OCI-LY3 (cell line): ENCODE results near the gene KIAA1671.

ENCODE experiments used
- H2AFZ ChIP-seq: fragments of 200-600, 300-600 bp; shearing (Covaris generic); 2 replicates; pipeline ENCODE4 v1.6.0; 2014; ENCODE audit warnings: antibody characterized with exemption, low read depth, low read length
- H3K27ac ChIP-seq: fragments of 200-600, 300-600 bp; sonication (generic); 2 replicates; pipeline ENCODE4 v1.5.1; 2014; ENCODE audit warnings: mild to moderate bottlenecking, low read length, moderate library complexity, mixed read lengths
- H3K27me3 ChIP-seq: fragments of 200-600, 300-600 bp; sonication (generic); 2 replicates; pipeline ENCODE4 v1.6.1; 2014; ENCODE audit warnings: low read depth, low read length, mixed read lengths
- H3K36me3 ChIP-seq: fragments of 200-600, 300-600 bp; sonication (generic); replicated peaks from 2 replicates; pipeline ENCODE3; 2014; ENCODE audit warnings: low read depth, low read length, mixed read lengths
- H3K4me1 ChIP-seq: fragments of 300-600, 200-600 bp; sonication (generic); 2 replicates; pipeline ENCODE4 v1.6.1; 2014; ENCODE audit warnings: low read length, mixed read lengths
- H3K4me2 ChIP-seq: fragments of 200-600, 300-600 bp; sonication (generic); 2 replicates; pipeline ENCODE4 v1.6.1; 2014; ENCODE audit warnings: low read length, mixed read lengths
- H3K4me3 ChIP-seq: fragments of 300-600, 200-600 bp; sonication (generic); 2 replicates; pipeline ENCODE4 v1.5.1; 2014; ENCODE audit warnings: antibody characterized with exemption, mild to moderate bottlenecking, low read length, moderate library complexity
- H3K79me2 ChIP-seq: fragments of 300-600, 200-600 bp; shearing (Covaris generic); 2 replicates; pipeline ENCODE4 v1.6.1; 2014; ENCODE audit warnings: mild to moderate bottlenecking, low read length, mixed read lengths
- H3K9ac ChIP-seq: fragments of 300-600, 200-600 bp; shearing (Covaris generic); 2 replicates; pipeline ENCODE4 v1.6.0; 2014; ENCODE audit warnings: mild to moderate bottlenecking, low read length, moderate library complexity
- H3K9me3 ChIP-seq: fragments of 200-600, 300-600 bp; shearing (Covaris generic); 2 replicates; pipeline ENCODE4 v1.6.1; 2014; ENCODE audit warnings: low read length, mixed read lengths; ENCODE audit not compliant: insufficient read depth
- H4K20me1 ChIP-seq: fragments of 200-600, 300-600 bp; sonication (generic); 2 replicates; pipeline ENCODE4 v1.6.1; 2016; ENCODE audit warnings: low read length, mixed read lengths; ENCODE audit not compliant: insufficient read depth
- EZH2phosphoT487 ChIP-seq: fragments of 200-600 bp; shearing (Covaris generic); IDR thresholded peaks from 2 replicates; pipeline ENCODE4 v1.6.1; 2018; ENCODE audit warnings: antibody characterized with exemption, mixed run types, low read depth
- TF ChIP-seq, protein P1 (sequence below): fragments of 200-600, 300-600 bp; sonication (generic); IDR thresholded peaks from 2 replicates; pipeline ENCODE4 v1.5.1; 2014; ENCODE audit warnings: antibody characterized with exemption, low read length, low read depth

Gene KIAA1671

GRCh38 chr22:24925586-24926427 is 26.7 kb upstream of the KIAA1671 start:
- TF ChIP-seq EZH2phosphoT487: no peak
- TF ChIP-seq, protein P1, sequence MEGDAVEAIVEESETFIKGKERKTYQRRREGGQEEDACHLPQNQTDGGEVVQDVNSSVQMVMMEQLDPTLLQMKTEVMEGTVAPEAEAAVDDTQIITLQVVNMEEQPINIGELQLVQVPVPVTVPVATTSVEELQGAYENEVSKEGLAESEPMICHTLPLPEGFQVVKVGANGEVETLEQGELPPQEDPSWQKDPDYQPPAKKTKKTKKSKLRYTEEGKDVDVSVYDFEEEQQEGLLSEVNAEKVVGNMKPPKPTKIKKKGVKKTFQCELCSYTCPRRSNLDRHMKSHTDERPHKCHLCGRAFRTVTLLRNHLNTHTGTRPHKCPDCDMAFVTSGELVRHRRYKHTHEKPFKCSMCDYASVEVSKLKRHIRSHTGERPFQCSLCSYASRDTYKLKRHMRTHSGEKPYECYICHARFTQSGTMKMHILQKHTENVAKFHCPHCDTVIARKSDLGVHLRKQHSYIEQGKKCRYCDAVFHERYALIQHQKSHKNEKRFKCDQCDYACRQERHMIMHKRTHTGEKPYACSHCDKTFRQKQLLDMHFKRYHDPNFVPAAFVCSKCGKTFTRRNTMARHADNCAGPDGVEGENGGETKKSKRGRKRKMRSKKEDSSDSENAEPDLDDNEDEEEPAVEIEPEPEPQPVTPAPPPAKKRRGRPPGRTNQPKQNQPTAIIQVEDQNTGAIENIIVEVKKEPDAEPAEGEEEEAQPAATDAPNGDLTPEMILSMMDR: no peak
- Histone ChIP-seq H3K9ac (no peak overlapping the region), H3K4me1 (no peaks in the 10 kb centered on the region), H3K4me3 (no peak overlapping the region), H3K27ac (no peak overlapping the region), H3K27me3 (peaks cover 33% of the 10 kb centered on the region), H2AFZ (no peak overlapping the region), H3K9me3 (no peaks in the 10 kb centered on the region), H3K36me3 (no peaks in the 10 kb centered on the region), H4K20me1 (no peaks in the 10 kb centered on the region), H3K4me2 (no peak overlapping the region), H3K79me2 (no peaks in the 10 kb centered on the region)

DNA sequence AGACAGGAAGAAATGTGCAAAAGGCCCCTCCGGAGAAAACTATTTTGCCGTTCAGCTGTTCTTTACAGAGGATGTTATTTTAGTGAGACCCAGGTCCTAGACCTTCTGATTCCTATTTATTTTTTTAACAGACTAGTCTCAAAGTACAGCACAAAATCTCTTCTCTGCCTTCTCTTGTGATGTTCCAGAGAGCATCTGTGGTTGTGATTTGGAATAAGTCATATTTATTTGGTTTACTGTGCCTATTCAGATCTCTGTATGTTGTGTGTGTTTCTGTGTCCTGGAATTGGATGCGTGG is 26.1 kb upstream of the KIAA1671 start:
- Histone ChIP-seq H4K20me1 (no peaks in the 10 kb centered on the region), H3K4me2 (no peak overlapping the region), H3K36me3 (no peaks in the 10 kb centered on the region), H3K27me3 (peaks cover 39% of the 10 kb centered on the region), H3K4me3 (no peak overlapping the region), H3K9me3 (no peaks in the 10 kb centered on the region), H3K9ac (no peak overlapping the region), H2AFZ (no peak overlapping the region), H3K27ac (no peak overlapping the region), H3K79me2 (no peaks in the 10 kb centered on the region), H3K4me1 (no peaks in the 10 kb centered on the region)
- TF ChIP-seq, protein P1: no peak
- TF ChIP-seq EZH2phosphoT487: no peak

- H4K20me1 ChIP-seq: no peaks in the 10 kb centered on the region
- no peak overlapping the region for H3K27ac ChIP-seq
- no peak overlapping the region for H3K4me2 ChIP-seq
- H3K9me3 ChIP-seq: no peaks in the 10 kb centered on the region
- no peaks in the 10 kb centered on the region for H3K4me1 ChIP-seq
- H2AFZ ChIP-seq: no peak overlapping the region
- no peaks in the 10 kb centered on the region for H3K79me2 ChIP-seq
- no peak overlapping the region for H3K4me3 ChIP-seq
- no peak for TF ChIP-seq EZH2phosphoT487
- TF ChIP-seq, protein P1: no peak
- no peaks in the 10 kb centered on the region for H3K36me3 ChIP-seq
- H3K9ac ChIP-seq: no peak overlapping the region
- H3K27me3 ChIP-seq: peaks cover 45% of the 10 kb centered on the region
Measured at GRCh38 chr22:24926849-24927579, 25.5 kb upstream of the KIAA1671 start.

GRCh38 chr22:24928322-24928721 is 24.2 kb upstream of the KIAA1671 start:
- H3K27me3 ChIP-seq: peaks cover 51% of the 10 kb centered on the region

More at GRCh38 chr22:24928322-24928721, 24.2 kb upstream of the KIAA1671 start:
- Histone ChIP-seq H3K4me3 (no peak overlapping the region), H3K36me3 (no peaks in the 10 kb centered on the region), H3K4me2 (no peak overlapping the region), H3K9me3 (no peaks in the 10 kb centered on the region), H2AFZ (no peak overlapping the region), H3K9ac (no peak overlapping the region), H3K27ac (no peak overlapping the region), H4K20me1 (no peaks in the 10 kb centered on the region), H3K79me2 (no peaks in the 10 kb centered on the region), H3K4me1 (no peaks in the 10 kb centered on the region)
- TF ChIP-seq, protein P1: no peak
- TF ChIP-seq EZH2phosphoT487: no peak
